ENCODE data around the gene KCNJ15.

DNA sequence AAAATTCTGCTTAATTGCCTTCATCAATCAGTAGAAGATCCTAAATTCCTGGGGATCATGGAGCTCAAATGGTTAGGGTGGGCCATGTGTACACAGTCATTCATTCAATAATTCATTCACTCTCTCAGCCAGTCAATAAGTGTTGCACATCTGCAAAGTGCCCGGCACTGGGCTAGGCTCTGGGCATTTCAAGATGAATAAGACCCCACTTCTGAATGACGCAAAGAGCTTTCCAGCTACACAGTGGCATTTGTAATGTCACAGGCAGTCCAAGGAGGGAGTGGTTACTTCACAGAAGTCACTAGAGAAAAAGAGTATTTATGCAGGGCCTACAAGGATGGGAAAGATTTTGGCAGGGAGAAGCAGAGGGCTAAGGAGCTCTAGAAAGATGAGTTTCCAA is 93.2 kb downstream of the KCNJ15 start:
- TF ChIP-seq POLR2A (IDR thresholded peaks at IDR 0.05): no peak
- TF ChIP-seq, protein P1, sequence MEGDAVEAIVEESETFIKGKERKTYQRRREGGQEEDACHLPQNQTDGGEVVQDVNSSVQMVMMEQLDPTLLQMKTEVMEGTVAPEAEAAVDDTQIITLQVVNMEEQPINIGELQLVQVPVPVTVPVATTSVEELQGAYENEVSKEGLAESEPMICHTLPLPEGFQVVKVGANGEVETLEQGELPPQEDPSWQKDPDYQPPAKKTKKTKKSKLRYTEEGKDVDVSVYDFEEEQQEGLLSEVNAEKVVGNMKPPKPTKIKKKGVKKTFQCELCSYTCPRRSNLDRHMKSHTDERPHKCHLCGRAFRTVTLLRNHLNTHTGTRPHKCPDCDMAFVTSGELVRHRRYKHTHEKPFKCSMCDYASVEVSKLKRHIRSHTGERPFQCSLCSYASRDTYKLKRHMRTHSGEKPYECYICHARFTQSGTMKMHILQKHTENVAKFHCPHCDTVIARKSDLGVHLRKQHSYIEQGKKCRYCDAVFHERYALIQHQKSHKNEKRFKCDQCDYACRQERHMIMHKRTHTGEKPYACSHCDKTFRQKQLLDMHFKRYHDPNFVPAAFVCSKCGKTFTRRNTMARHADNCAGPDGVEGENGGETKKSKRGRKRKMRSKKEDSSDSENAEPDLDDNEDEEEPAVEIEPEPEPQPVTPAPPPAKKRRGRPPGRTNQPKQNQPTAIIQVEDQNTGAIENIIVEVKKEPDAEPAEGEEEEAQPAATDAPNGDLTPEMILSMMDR (IDR thresholded peaks at IDR 0.05): no peak
